Keratinocyte (primary cell): ENCODE measurements around the gene FXYD6. TPM values are rescaled to one million over a fixed set of nuclear protein-coding genes. Genes with fewer than 3 reads are reported as not detected.

Source experiments
- DNase-seq: peaks from one replicate; pipeline ENCODE4 v3.0.0-alpha.2; 2011; ENCODE audit warnings: low read depth, missing footprints, low spot score
- FAIRE-seq: peaks from 2 replicates; lab custom pipeline; 2011; peaks lifted over from hg19 to GRCh38; lab: Jason Lieb, UNC
- H2AFZ ChIP-seq: 2 replicates; pipeline ENCODE4 v1.6.0; 2012; ENCODE audit warnings: low read length, control low read depth, inconsistent platforms; ENCODE audit not compliant: control insufficient read depth
- H3K27ac ChIP-seq: 2 replicates; pipeline ENCODE4 v1.5.1; 2011; ENCODE audit warnings: low read length; ENCODE audit not compliant: control insufficient read depth, insufficient read depth
- H3K27me3 ChIP-seq: 3 replicates; pipeline ENCODE4 v1.6.0; 2011; ENCODE audit warnings: low read length; ENCODE audit not compliant: control insufficient read depth, insufficient read depth; ENCODE audit errors: extremely low read depth
- H3K36me3 ChIP-seq, 2 experiments: 2 replicates in 1 of 2; 3 replicates in 1 of 2; pipeline ENCODE4 v1.5.1; 2011; ENCODE audit warnings: low read length in 2 of 2, mild to moderate bottlenecking in 1 of 2; ENCODE audit not compliant: control insufficient read depth in 2 of 2, insufficient read depth in 2 of 2; ENCODE audit errors: extremely low read depth in 1 of 2
- H3K4me1 ChIP-seq: 3 replicates; pipeline ENCODE4 v1.5.1; 2011; ENCODE audit warnings: low read length; ENCODE audit not compliant: control insufficient read depth, insufficient read depth; ENCODE audit errors: extremely low read depth
- H3K4me2 ChIP-seq: 3 replicates; pipeline ENCODE4 v1.6.0; 2011; ENCODE audit warnings: low read depth, low read length; ENCODE audit not compliant: control insufficient read depth, insufficient read depth; ENCODE audit errors: extremely low read depth
- H3K4me3 ChIP-seq, 3 experiments: fragments of 200-600 bp in 1 of 3; sonication (generic) in 1 of 3; 2 replicates in 2 of 3; 3 replicates in 1 of 3; pipeline ENCODE4 v1.5.1; 2011 to 2016; ENCODE audit warnings: low read length in 3 of 3, mild to moderate bottlenecking in 3 of 3, control low read depth in 2 of 3, inconsistent platforms in 1 of 3, low read depth in 1 of 3, mixed read lengths in 1 of 3, mixed run types in 1 of 3, moderate library complexity in 1 of 3; ENCODE audit not compliant: control insufficient read depth in 2 of 3, insufficient read depth in 2 of 3; ENCODE audit errors: extremely low read depth in 1 of 3
- H3K79me2 ChIP-seq: 2 replicates; pipeline ENCODE4 v1.6.0; 2012; ENCODE audit warnings: low read length; ENCODE audit not compliant: control insufficient read depth, insufficient read depth
- H3K9ac ChIP-seq: 3 replicates; pipeline ENCODE4 v1.6.0; 2011; ENCODE audit warnings: low read length; ENCODE audit not compliant: control insufficient read depth, insufficient read depth; ENCODE audit errors: extremely low read depth
- H3K9me1 ChIP-seq: 3 replicates; pipeline ENCODE4 v1.6.0; 2011; ENCODE audit warnings: low read length; ENCODE audit not compliant: control insufficient read depth, insufficient read depth; ENCODE audit errors: extremely low read depth
- H3K9me3 ChIP-seq: 2 replicates; pipeline ENCODE4 v1.5.1; 2012; ENCODE audit warnings: low read depth, low read length; ENCODE audit not compliant: control insufficient read depth
- H4K20me1 ChIP-seq: 3 replicates; pipeline ENCODE4 v1.6.0; 2011; ENCODE audit warnings: low read length; ENCODE audit not compliant: control insufficient read depth, insufficient read depth; ENCODE audit errors: extremely low read depth
- CTCF ChIP-seq, 3 experiments: IDR thresholded peaks in 1 of 3; conservative IDR thresholded peaks in 1 of 3; optimal IDR thresholded peaks in 1 of 3; 2 replicates in 2 of 3; 3 replicates in 1 of 3; pipeline versions ENCODE3 to v1.5.1; 2011; ENCODE audit warnings: low read length in 3 of 3, mild to moderate bottlenecking in 3 of 3, moderate library complexity in 2 of 3, control low read depth in 1 of 3, inconsistent platforms in 1 of 3; ENCODE audit not compliant: insufficient read depth in 2 of 3; ENCODE audit errors: extremely low read depth in 1 of 3
- EZH2 ChIP-seq: IDR thresholded peaks from one replicate; pipeline ENCODE4 v1.6.1; 2012; ENCODE audit warnings: inconsistent platforms, mild to moderate bottlenecking, low read length, moderate library complexity
- dilution Hi-C: fragments of 300-500 bp; cut with MboI; formaldehyde crosslinking; loops from one replicate; pipeline ENCODE4 v1.7.0; 2020; ENCODE audit warnings: low sequenced_read_pairs; ENCODE audit not compliant: extremely low pct_ligation_motif_present
- polyA plus RNA-seq, 5 experiments: library from polyadenylated mRNA; depleted of rRNA in 3 of 5; stranded (reverse) in 3 of 5; stranded (forward) in 1 of 5; unstranded in 1 of 5; fragments of >200 nt; gene quantifications; 1 replicate in 1 of 5; 2 replicates in 3 of 5; 3 replicates in 1 of 5; pipeline versions ENCODE4 v1.2.1 to v1.2.3, GENCODE V29; 2011 to 2012; ENCODE audit warnings: missing spikeins in 2 of 5, low read depth in 1 of 5, low replicate concordance in 1 of 5

FXYD6 gene
- polyA plus RNA-seq, 1 donor (not counting 4 experiments of a cell fraction or from before 2014, with no cell fraction given) = not detected

- Histone ChIP-seq H3K9ac (no peak overlapping the region), H2AFZ (no peak overlapping the region), H3K4me2 (no peak overlapping the region), H3K36me3 (no peaks in the 10 kb centered on the region), H3K27me3 (peaks cover 54% of the 10 kb centered on the region), H3K9me3 (no peaks in the 10 kb centered on the region), H3K4me1 (peaks cover 5% of the 10 kb centered on the region), H4K20me1 (no peaks in the 10 kb centered on the region), H3K79me2 (no peaks in the 10 kb centered on the region), H3K4me3 (no peak overlapping the region), H3K27ac (no peak overlapping the region), H3K9me1 (no peaks in the 10 kb centered on the region)
- DNase-seq = no peak
- FAIRE-seq = no peak
- dilution Hi-C loops = no loop called here
- no peak for TF ChIP-seq EZH2
- TF ChIP-seq CTCF (optimal IDR thresholded peaks at IDR 0.05 in 1 of 3, IDR thresholded peaks at IDR 0.05 in 1 of 3, conservative IDR thresholded peaks at IDR 0.05 in 1 of 3; ENCODE audit: extremely low read depth in 1 of 3, insufficient read depth in 2 of 3, low read length in 3 of 3) = no peak
Observed at GRCh38 chr11:117881217-117881616, 4.8 kb upstream of the FXYD6 start.

GRCh38 chr11:117879516-117880480 lies 3.3 kb upstream of the FXYD6 start:
- no peak for FAIRE-seq

More at GRCh38 chr11:117879516-117880480, 3.3 kb upstream of the FXYD6 start:
- no peaks in the 10 kb centered on the region for H3K36me3 ChIP-seq
- H3K4me2 ChIP-seq = no peak overlapping the region
- no peak overlapping the region for H3K9ac ChIP-seq
- TF ChIP-seq EZH2 (peak; percentile 32), CTCF (optimal IDR thresholded peaks at IDR 0.05 in 1 of 3, IDR thresholded peaks at IDR 0.05 in 1 of 3, conservative IDR thresholded peaks at IDR 0.05 in 1 of 3; ENCODE audit: extremely low read depth in 1 of 3, insufficient read depth in 2 of 3, low read length in 3 of 3) (no peak)
- no peak for DNase-seq
- no peak overlapping the region for H2AFZ ChIP-seq
- peaks cover 68% of the 10 kb centered on the region for H3K27me3 ChIP-seq
- no peak overlapping the region for H3K27ac ChIP-seq
- H3K9me3 ChIP-seq = no peaks in the 10 kb centered on the region
- dilution Hi-C loops = no loop called here
- no peaks in the 10 kb centered on the region for H3K9me1 ChIP-seq
- H4K20me1 ChIP-seq = no peaks in the 10 kb centered on the region
- H3K4me3 ChIP-seq = no peak overlapping the region
- no peaks in the 10 kb centered on the region for H3K79me2 ChIP-seq
- H3K4me1 ChIP-seq = peaks cover 5% of the 10 kb centered on the region
